CD4-positive, alpha-beta T cell (primary cell): Measurements from ENCODE around the gene EGFL7. TPM values are rescaled to one million over a fixed set of nuclear protein-coding genes. Genes with fewer than 3 reads are reported as not detected.
A peak's percentile ranks its signal among the peaks of the same experiment; 100 is the strongest.

Source experiments
- ATAC-seq: fragments of 200-7000 bp; cut with Tn5 transposase; one replicate; pipeline ENCODE4 v1.10.0; 2022; ENCODE audit warnings: mild to moderate bottlenecking; ENCODE audit not compliant: poor library complexity
- CTCF ChIA-PET: fragments of 350-600 bp; sonication (Branson Sonifier 250); formaldehyde crosslinking; loops from one replicate; lab custom pipeline; 2021; ENCODE audit warnings: antibody characterized with exemption, inconsistent platforms; lab: Charles Lee
- POLR2A ChIA-PET: fragments of 350-600 bp; sonication (Branson Sonifier 250); formaldehyde crosslinking; loops from one replicate; lab custom pipeline; 2021; ENCODE audit warnings: antibody characterized with exemption, inconsistent platforms; lab: Charles Lee
- DNase-seq, 14 experiments: peaks; one replicate each; pipeline ENCODE4 v3.0.0-alpha.2; 2013 to 2020; ENCODE audit warnings: mixed read lengths in 2 of 14
- H3K27ac ChIP-seq, 2 donors: one replicate each; pipeline versions ENCODE4 v1.5.1 to v1.7.0; 2013; ENCODE audit warnings: low read length in 2 of 2, low read depth in 1 of 2, mild to moderate bottlenecking in 1 of 2
- H3K27me3 ChIP-seq, 2 experiments: 1 replicate in 1 of 2; 2 replicates in 1 of 2; pipeline versions ENCODE4 v1.6.1 to v1.7.0; 2013; ENCODE audit warnings: low read length in 2 of 2, control low read depth in 1 of 2, mild to moderate bottlenecking in 1 of 2, moderate library complexity in 1 of 2; ENCODE audit not compliant: insufficient read depth in 2 of 2, control insufficient read depth in 1 of 2
- H3K36me3 ChIP-seq: one replicate; pipeline ENCODE4 v1.6.1; 2013; ENCODE audit warnings: low read length, control low read depth; ENCODE audit not compliant: insufficient read depth
- H3K4me1 ChIP-seq: one replicate; pipeline ENCODE4 v1.6.1; 2013; ENCODE audit warnings: low read length, control low read depth; ENCODE audit not compliant: insufficient read depth
- H3K4me3 ChIP-seq: one replicate; pipeline ENCODE4 v1.5.1; 2013; ENCODE audit warnings: mild to moderate bottlenecking, low read length, moderate library complexity
- H3K9me3 ChIP-seq, 2 experiments: 1 replicate in 1 of 2; 2 replicates in 1 of 2; pipeline versions ENCODE4 v1.6.1 to v1.7.0; 2013; ENCODE audit warnings: low read length in 2 of 2, mild to moderate bottlenecking in 2 of 2, control low read depth in 1 of 2, moderate library complexity in 1 of 2; ENCODE audit not compliant: control insufficient read depth in 1 of 2, insufficient read depth in 1 of 2
- H3K27ac Mint-ChIP-seq: one replicate; pipeline ENCODE4 v1.8.0; 2020; ENCODE audit warnings: mixed read lengths
- H3K27me3 Mint-ChIP-seq: one replicate; pipeline ENCODE4 v1.8.0; 2021; ENCODE audit warnings: mixed read lengths
- H3K36me3 Mint-ChIP-seq: one replicate; pipeline ENCODE4 v1.8.0; 2021; ENCODE audit warnings: low read depth, mixed read lengths
- H3K4me1 Mint-ChIP-seq: one replicate; pipeline ENCODE4 v1.8.0; 2021; ENCODE audit warnings: low read depth, mixed read lengths
- H3K4me3 Mint-ChIP-seq: one replicate; pipeline ENCODE4 v1.8.0; 2020; ENCODE audit warnings: mild to moderate bottlenecking, mixed read lengths
- H3K9me3 Mint-ChIP-seq: one replicate; pipeline ENCODE4 v1.8.0; 2020; ENCODE audit warnings: mixed read lengths
- intact Hi-C, 2 experiments: fragments of 100-400 bp; cut with DNase I in 1 of 2; cut with micrococcal nuclease in 1 of 2; formaldehyde crosslinking; loops; one replicate each; pipeline versions ENCODE4 v1.15.1 to v1.9.0; 2023 to 2025; cut with DNase I, micrococcal nuclease
- total RNA-seq, 174 experiments: library from RNA in 2 of 174; stranded (reverse) in 2 of 174; gene quantifications; one replicate each; pipeline ENCODE4 v1.2.3 and lab custom pipeline; 2021 to 2026
- TF ChIP-seq, protein P1 (sequence below): fragments of 200-600 bp; IDR thresholded peaks from one replicate; pipeline ENCODE4 v1.8.0; 2022; ENCODE audit warnings: antibody characterized with exemption, mild to moderate bottlenecking

Gene EGFL7
- total RNA-seq, 2 experiments from 2014 or later, result not detected

DNA sequence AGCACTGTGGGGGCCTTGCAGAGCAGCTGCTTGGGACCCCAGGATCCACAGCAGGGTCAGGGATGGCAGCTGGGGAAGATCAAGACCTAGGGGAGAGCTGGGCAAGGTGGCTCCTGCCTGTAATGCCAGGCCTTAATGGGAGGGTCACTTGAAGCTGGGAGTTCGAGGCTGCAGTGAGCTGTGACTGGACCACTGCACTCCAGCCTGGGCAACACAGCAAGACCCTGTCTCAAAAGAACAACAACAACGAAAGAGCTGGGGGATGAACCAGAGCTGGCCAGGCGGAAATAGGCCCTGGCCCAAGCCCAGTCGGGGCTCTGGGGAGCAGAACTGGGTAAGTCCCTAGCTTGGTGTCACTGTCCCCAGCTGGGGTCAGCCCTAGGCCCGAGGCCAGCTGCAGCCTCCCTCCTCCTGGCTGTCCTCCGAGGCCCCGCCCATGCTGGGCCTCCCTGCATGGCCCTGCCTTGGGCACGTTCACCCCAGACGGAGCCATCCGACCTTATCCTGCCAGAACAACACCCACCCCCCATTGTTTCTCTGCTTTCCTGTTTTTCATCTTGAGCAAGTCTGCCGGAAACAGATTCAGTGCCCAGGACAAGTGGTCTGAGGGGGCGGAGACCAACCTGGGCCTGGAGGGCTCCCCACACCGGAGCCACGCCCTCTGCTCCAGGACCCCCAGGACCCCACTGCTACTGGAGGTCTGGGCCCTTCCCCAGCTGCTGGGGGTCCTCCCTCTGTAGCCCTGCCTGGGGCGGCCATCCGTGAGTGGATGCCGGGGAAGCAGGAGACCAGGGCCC, 51.6 kb downstream of the EGFL7 start:
- Mint-ChIP-seq H3K27ac (no peak overlapping the region), H3K4me1 (no peaks in the 10 kb centered on the region), H3K9me3 (no peaks in the 10 kb centered on the region), H3K27me3 (peaks cover 39% of the 10 kb centered on the region), H3K36me3 (no peaks in the 10 kb centered on the region), H3K4me3 (peak overlapping the region; percentile 38)
- ChIA-PET POLR2A (interaction anchor here (0.6 to 2.1 kb wide), 3 partner anchors 9 to 806 kb away, joined by 3 to 12 read pairs (median 10); no protein-coding TSS in a partner anchor), CTCF (interaction anchor here (1.6 kb wide), 1 partner anchor 14 kb away, joined by 7 read pairs; no protein-coding TSS in a partner anchor)
- H3K27me3 ChIP-seq, result peaks cover 36 to 37% of the 10 kb centered on the region in 2 experiments
- no peak overlapping the region for H3K27ac ChIP-seq
- intact Hi-C loops, result no loop called here
- no peak overlapping the region for H3K4me3 ChIP-seq
- peaks cover 21% of the 10 kb centered on the region for H3K4me1 ChIP-seq
- ATAC-seq (no peak), DNase-seq (peak in 1 of 14 experiments; percentile 25)
- H3K9me3 ChIP-seq, result peaks cover 0 to 18% of the 10 kb centered on the region in 2 experiments
- no peaks in the 10 kb centered on the region for H3K36me3 ChIP-seq
- TF ChIP-seq, protein P1, sequence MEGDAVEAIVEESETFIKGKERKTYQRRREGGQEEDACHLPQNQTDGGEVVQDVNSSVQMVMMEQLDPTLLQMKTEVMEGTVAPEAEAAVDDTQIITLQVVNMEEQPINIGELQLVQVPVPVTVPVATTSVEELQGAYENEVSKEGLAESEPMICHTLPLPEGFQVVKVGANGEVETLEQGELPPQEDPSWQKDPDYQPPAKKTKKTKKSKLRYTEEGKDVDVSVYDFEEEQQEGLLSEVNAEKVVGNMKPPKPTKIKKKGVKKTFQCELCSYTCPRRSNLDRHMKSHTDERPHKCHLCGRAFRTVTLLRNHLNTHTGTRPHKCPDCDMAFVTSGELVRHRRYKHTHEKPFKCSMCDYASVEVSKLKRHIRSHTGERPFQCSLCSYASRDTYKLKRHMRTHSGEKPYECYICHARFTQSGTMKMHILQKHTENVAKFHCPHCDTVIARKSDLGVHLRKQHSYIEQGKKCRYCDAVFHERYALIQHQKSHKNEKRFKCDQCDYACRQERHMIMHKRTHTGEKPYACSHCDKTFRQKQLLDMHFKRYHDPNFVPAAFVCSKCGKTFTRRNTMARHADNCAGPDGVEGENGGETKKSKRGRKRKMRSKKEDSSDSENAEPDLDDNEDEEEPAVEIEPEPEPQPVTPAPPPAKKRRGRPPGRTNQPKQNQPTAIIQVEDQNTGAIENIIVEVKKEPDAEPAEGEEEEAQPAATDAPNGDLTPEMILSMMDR, result no peak

DNA sequence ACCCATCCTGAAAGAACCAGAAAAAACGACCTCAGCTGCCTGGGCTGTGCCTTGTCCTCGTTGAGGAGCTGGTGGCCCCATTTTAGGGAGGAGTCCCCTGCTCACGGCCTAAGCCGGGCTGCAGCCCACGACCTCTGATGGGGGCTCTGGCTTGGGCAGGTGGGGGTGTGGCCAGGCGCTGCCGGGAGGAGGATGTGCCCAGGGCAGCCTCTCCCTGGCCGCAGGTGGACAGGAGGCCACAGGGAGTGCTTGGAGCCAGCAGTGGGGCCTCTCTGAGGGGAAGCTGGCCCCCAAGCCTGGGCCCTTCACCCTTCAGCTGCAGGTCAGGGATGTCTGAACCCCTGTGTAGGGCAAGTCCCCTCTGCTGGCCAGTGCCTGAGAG, 52.2 kb downstream of the EGFL7 start:
- Mint-ChIP-seq H3K27me3 (peaks cover 39% of the 10 kb centered on the region), H3K27ac (no peak overlapping the region), H3K4me1 (no peaks in the 10 kb centered on the region), H3K4me3 (no peak overlapping the region), H3K36me3 (no peaks in the 10 kb centered on the region), H3K9me3 (no peaks in the 10 kb centered on the region)
- Histone ChIP-seq H3K4me1 (peaks cover 24% of the 10 kb centered on the region), H3K27me3 (peaks cover 35 to 37% of the 10 kb centered on the region in 2 experiments), H3K4me3 (no peak overlapping the region), H3K36me3 (no peaks in the 10 kb centered on the region), H3K9me3 (peaks cover 0 to 18% of the 10 kb centered on the region in 2 experiments), H3K27ac (no peak overlapping the region)
- POLR2A ChIA-PET, result interaction anchor here (2.0 to 2.1 kb wide), 2 partner anchors 8 to 13 kb away, joined by 10 to 12 read pairs; no protein-coding TSS in a partner anchor
- DNase-seq, result peak in 1 of 14 experiments; percentile 17
- intact Hi-C loops, result no loop called here
- CTCF ChIA-PET, result interaction anchor here (1.4 kb wide), 1 partner anchor 12 kb away, joined by 4 read pairs; no protein-coding TSS in a partner anchor
- no peak for ATAC-seq
- TF ChIP-seq, protein P1, result no peak

- TF ChIP-seq, protein P1, result no peak
- no peak overlapping the region for H3K4me3 Mint-ChIP-seq
- H3K36me3 ChIP-seq, result peaks cover 10% of the 10 kb centered on the region
- peak in 1 of 14 experiments; percentile 21 for DNase-seq
- H3K27me3 ChIP-seq, result peaks cover 18 to 24% of the 10 kb centered on the region in 2 experiments
- H3K4me1 Mint-ChIP-seq, result no peaks in the 10 kb centered on the region
- H3K36me3 Mint-ChIP-seq, result peaks cover 6% of the 10 kb centered on the region
- no peak overlapping the region for H3K27ac ChIP-seq
- no peak overlapping the region for H3K27ac Mint-ChIP-seq
- peaks cover 18% of the 10 kb centered on the region for H3K4me1 ChIP-seq
- no peak for ATAC-seq
- ChIA-PET CTCF (no interaction called here), POLR2A (interaction anchor here (1.4 kb wide), 1 partner anchor 11 kb away, joined by 3 read pairs; no protein-coding TSS in a partner anchor)
- intact Hi-C loops, result no loop called here
- H3K27me3 Mint-ChIP-seq, result peaks cover 21% of the 10 kb centered on the region
- no peak overlapping the region for H3K4me3 ChIP-seq
- H3K9me3 Mint-ChIP-seq, result no peaks in the 10 kb centered on the region
- peaks cover 0 to 18% of the 10 kb centered on the region in 2 experiments for H3K9me3 ChIP-seq
Observed at GRCh38 chr9:136717399-136717798, 54.7 kb downstream of the EGFL7 start.
